ENCODE results near the gene SVIL.
"Not testable (repeated sequence)": the region's sequence is repeated elsewhere in the genome, so short reads cannot be mapped to it uniquely, and the experiment has no call there.

Gene SVIL

DNA sequence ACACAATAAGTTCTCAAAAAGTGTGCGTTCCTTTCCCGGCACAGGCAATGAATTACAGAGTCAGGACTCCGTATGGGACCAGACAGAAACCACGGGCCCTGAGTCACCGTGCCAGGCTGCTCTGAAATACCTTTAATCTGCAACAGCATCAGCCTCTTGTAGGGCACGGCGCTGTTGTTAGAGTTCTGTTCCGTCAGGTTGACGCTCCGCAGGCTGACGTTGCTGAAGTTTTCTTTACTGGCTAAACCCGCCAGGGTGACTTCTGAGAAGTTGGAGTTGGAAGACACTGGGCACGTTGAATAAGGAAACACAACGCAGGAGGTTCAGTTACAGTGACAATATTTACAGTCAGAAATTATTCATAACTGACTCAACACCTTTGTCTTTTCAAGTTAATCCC lies 146.3 kb downstream of the SVIL start:
- not testable (repeated sequence) for H3K36me3 ChIP-seq (replicated peaks; ENCODE audit: insufficient read depth, low read length)

DNA sequence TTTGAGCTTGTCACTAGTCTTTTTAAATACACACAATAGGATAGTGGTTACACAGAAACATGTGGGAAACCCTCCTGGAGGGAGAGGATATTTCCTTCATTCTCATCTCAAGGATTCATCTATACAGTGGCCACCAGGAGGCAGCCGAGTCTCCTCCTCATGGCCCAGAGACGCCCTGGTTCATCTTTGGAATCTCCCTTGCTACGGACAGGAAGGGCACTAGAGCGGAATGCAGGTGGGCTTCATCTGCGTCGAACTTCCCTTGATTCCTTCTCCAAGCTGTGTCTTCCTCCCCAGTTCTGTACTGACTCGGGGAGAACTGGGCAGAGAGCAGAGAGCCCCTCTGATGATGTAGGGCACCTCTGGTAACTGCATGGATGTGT lies 146.9 kb downstream of the SVIL start:
- not testable (repeated sequence) for H3F3A ChIP-seq (ENCODE audit: insufficient read depth, low read length); H3K9ac ChIP-seq (ENCODE audit: low read length); H3K4me3 ChIP-seq (ENCODE audit: low read length); H3K4me2 ChIP-seq (ENCODE audit: low read depth, low read length); H3K27ac ChIP-seq (ENCODE audit: low read length); H3K27me3 ChIP-seq (replicated peaks; ENCODE audit: insufficient read depth, low read length); H3K9me3 ChIP-seq (replicated peaks; ENCODE audit: insufficient read depth, low read length); H3K9me2 ChIP-seq (replicated peaks; ENCODE audit: insufficient read depth, low read length); H3K4me1 ChIP-seq (ENCODE audit: low read length); DNase-seq; H3K36me3 ChIP-seq (replicated peaks; ENCODE audit: insufficient read depth, low read length); H3K79me2 ChIP-seq (ENCODE audit: low read length); H4K20me1 ChIP-seq (ENCODE audit: insufficient read depth, low read length); H2AFZ ChIP-seq (ENCODE audit: low read length)
- peak; percentile 29 for TF ChIP-seq CTCF (IDR thresholded peaks at IDR 0.05; ENCODE audit: low read length)

More for the DNA sequence above, 146.3 kb downstream of the SVIL start:
- H3K27ac ChIP-seq (ENCODE audit: low read length); H3K4me3 ChIP-seq (ENCODE audit: low read length); H4K20me1 ChIP-seq (ENCODE audit: insufficient read depth, low read length); H3K4me2 ChIP-seq (ENCODE audit: low read depth, low read length); H3K79me2 ChIP-seq (ENCODE audit: low read length); DNase-seq; H3K9ac ChIP-seq (ENCODE audit: low read length); H3K9me2 ChIP-seq (replicated peaks; ENCODE audit: insufficient read depth, low read length); H2AFZ ChIP-seq (ENCODE audit: low read length); H3K4me1 ChIP-seq (ENCODE audit: low read length); H3K9me3 ChIP-seq (replicated peaks; ENCODE audit: insufficient read depth, low read length); H3F3A ChIP-seq (ENCODE audit: insufficient read depth, low read length); H3K27me3 ChIP-seq (replicated peaks; ENCODE audit: insufficient read depth, low read length): not testable (repeated sequence)

GRCh38 chr10:29487032-29487883 lies 147.5 kb downstream of the SVIL start:
- not testable (repeated sequence) for H3K9me3 ChIP-seq (replicated peaks; ENCODE audit: insufficient read depth, low read length); DNase-seq; H3K79me2 ChIP-seq (ENCODE audit: low read length); H3K27ac ChIP-seq (ENCODE audit: low read length); H3F3A ChIP-seq (ENCODE audit: insufficient read depth, low read length); H3K4me2 ChIP-seq (ENCODE audit: low read depth, low read length); H3K27me3 ChIP-seq (replicated peaks; ENCODE audit: insufficient read depth, low read length); H2AFZ ChIP-seq (ENCODE audit: low read length); H3K9me2 ChIP-seq (replicated peaks; ENCODE audit: insufficient read depth, low read length); H3K36me3 ChIP-seq (replicated peaks; ENCODE audit: insufficient read depth, low read length); H3K4me1 ChIP-seq (ENCODE audit: low read length); H3K9ac ChIP-seq (ENCODE audit: low read length); H4K20me1 ChIP-seq (ENCODE audit: insufficient read depth, low read length); H3K4me3 ChIP-seq (ENCODE audit: low read length)

DNA sequence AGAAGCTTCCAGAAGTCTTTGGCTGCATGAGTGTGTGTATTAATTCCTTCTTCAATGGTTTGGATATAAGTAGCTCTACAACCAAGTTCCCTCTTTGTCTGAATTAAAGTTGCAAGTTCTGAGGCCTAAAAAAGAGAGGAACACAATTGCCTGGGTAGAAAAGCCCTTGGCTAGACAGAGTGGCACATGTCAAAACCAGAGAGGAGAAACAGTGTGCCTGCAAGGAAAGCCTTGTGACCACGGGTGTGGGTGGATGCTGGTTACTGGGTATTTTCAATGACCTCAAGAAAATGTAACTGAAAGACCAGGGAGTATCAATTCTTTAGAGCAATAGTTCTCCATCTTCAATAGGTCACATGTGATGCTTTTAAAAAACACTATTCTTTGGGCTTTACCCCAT lies 148.3 kb downstream of the SVIL start:
- H3K4me1 ChIP-seq (ENCODE audit: low read length) = no peaks in the 10 kb centered on the region
- no peak overlapping the region for H3K4me3 ChIP-seq (ENCODE audit: low read length)
- no peak overlapping the region for H3K27ac ChIP-seq (ENCODE audit: low read length)
- no peak overlapping the region for H2AFZ ChIP-seq (ENCODE audit: low read length)
- H3K27me3 ChIP-seq (replicated peaks; ENCODE audit: insufficient read depth, low read length) = no peaks in the 10 kb centered on the region
- H4K20me1 ChIP-seq (ENCODE audit: insufficient read depth, low read length) = no peaks in the 10 kb centered on the region
- H3K9me2 ChIP-seq (replicated peaks; ENCODE audit: insufficient read depth, low read length) = no peaks in the 10 kb centered on the region
- H3K36me3 ChIP-seq (replicated peaks; ENCODE audit: insufficient read depth, low read length) = no peaks in the 10 kb centered on the region
- no peaks in the 10 kb centered on the region for H3F3A ChIP-seq (ENCODE audit: insufficient read depth, low read length)
- no peak overlapping the region for H3K4me2 ChIP-seq (ENCODE audit: low read depth, low read length)
- TF ChIP-seq EZH2phosphoT487 (IDR thresholded peaks at IDR 0.05; ENCODE audit: low read length) = no peak
- no peak for TF ChIP-seq EZH2 (optimal IDR thresholded peaks at IDR 0.05; ENCODE audit: low read depth, low read length)
- TF ChIP-seq CTCF (IDR thresholded peaks at IDR 0.05; ENCODE audit: low read length) = no peak
- no peaks in the 10 kb centered on the region for H3K9me3 ChIP-seq (replicated peaks; ENCODE audit: insufficient read depth, low read length)
- H3K79me2 ChIP-seq (ENCODE audit: low read length) = no peaks in the 10 kb centered on the region
- no peak for DNase-seq
- H3K9ac ChIP-seq (ENCODE audit: low read length) = no peak overlapping the region

- not testable (repeated sequence) for H3K9me2 ChIP-seq (replicated peaks; ENCODE audit: insufficient read depth, low read length); H4K20me1 ChIP-seq (ENCODE audit: insufficient read depth, low read length); H3K27ac ChIP-seq (ENCODE audit: low read length)
Observed at GRCh38 chr10:29484677-29485076, 150.1 kb downstream of the SVIL start.

More at GRCh38 chr10:29484677-29485076, 150.1 kb downstream of the SVIL start:
- H3K4me3 ChIP-seq (ENCODE audit: low read length); H3K36me3 ChIP-seq (replicated peaks; ENCODE audit: insufficient read depth, low read length); H2AFZ ChIP-seq (ENCODE audit: low read length); H3K9ac ChIP-seq (ENCODE audit: low read length); H3K4me2 ChIP-seq (ENCODE audit: low read depth, low read length); DNase-seq; H3K27me3 ChIP-seq (replicated peaks; ENCODE audit: insufficient read depth, low read length); H3K9me3 ChIP-seq (replicated peaks; ENCODE audit: insufficient read depth, low read length); H3K79me2 ChIP-seq (ENCODE audit: low read length); H3K4me1 ChIP-seq (ENCODE audit: low read length); H3F3A ChIP-seq (ENCODE audit: insufficient read depth, low read length): not testable (repeated sequence)

All from MM.1S (cell line).